GM18517 (cell line): ENCODE measurements around the gene SFXN3.

ENCODE experiments used
- ATAC-seq: cut with Tn5 transposase; IDR thresholded peaks from one replicate; pipeline ENCODE4 v1.9.1; 2021; ENCODE audit warnings: mild to moderate bottlenecking, moderate library complexity; ENCODE audit not compliant: unreplicated experiment

The SFXN3 gene

GRCh38 chr10:101071267-101071884 lies 40.3 kb downstream of the SFXN3 start:
- no peak for ATAC-seq

GRCh38 chr10:101071885-101072433 lies 40.9 kb downstream of the SFXN3 start:
- ATAC-seq = no peak

GRCh38 chr10:101072923-101073322 lies 41.9 kb downstream of the SFXN3 start:
- no peak for ATAC-seq

DNA sequence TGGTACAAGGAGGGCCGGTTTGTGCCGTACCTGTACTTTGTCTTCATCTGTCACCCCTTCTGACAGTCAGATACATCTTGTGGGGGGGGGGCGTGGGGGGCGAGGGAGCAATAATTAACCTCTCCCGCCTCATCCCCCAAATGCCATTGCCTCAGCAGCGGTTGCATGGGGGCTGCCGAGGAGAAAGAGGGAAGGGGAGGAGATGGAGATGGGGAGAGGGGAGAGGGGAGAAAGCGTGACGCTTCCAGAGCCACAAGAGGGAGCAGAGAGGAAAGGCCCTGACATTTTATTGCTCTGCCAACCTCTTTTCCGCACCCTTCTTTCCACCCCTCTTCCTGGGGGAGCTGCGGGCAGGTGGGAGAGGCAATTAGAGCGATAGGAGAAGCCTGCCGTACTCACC lies 42.6 kb downstream of the SFXN3 start:
- ATAC-seq = no peak

DNA sequence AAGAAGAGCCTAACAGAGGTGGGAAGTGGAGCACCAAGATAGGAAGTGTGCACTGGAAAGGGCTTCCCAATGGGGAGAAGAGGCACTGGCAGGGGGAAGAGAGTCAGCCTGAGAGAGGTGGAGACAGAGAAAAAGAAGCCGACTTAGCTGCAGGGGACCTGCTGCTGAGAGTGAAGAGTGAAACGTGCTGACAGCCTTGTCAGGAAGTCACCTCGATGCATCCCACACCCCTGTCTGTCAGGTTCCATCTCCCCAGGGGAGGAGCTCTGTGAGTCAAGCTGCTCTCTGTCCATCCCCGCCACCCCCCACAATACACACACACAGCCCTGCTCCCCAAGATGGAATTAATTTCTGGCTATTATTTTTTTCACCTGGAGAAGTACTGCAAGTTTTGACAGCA lies 44.7 kb downstream of the SFXN3 start:
- no peak for ATAC-seq

- ATAC-seq = no peak
These were observed 45.6 kb downstream of the SFXN3 start for GRCh38 chr10:101076630-101077029.

GRCh38 chr10:101079874-101080273 lies 48.8 kb downstream of the SFXN3 start:
- ATAC-seq = no peak

DNA sequence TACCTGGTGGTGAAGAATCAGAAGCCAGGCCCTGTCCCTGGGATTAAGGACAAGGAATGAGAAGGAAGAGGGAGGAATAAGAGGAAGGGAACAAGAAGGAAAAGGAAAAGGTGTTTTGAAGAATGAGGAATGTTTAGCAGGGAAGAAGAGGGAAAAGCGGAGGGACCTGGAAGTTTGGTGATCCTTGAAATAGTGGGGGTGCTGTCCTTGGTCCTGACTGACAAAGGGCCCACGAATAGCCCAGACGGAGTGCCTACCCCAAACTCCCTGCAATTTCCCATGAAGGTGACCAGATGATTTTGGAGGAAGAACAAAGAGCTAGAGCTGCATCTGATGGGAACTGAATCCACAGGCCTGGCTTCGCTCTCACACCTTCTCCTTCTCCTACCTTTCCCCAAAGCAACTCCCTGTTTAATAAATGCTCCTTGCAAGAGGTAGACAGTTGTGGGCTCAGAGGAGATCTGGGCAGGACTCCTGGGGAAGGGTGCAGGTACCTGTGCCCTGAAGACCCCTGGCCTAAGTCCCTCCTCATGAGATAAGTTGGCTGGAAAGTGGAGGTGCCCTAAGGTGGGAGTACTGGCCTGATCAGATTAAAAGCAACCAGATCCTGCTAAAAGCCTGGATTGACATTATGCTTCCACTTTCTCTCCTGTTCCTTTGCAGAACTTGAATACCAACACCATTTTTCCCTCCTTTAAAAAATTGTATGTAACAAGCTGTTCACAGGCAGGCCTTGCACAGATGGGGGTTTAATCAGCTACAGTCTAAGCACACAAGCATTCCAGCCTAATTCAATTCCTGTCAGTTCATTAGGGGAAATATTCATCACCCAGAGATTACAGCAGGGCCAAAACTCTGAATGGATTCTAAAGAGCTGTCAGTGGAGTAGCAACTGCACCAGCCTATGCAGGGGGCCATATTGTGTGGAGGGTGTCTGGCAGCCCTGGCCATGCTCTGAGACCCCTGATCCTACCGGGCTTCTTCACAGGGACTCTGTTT lies 50.2 kb downstream of the SFXN3 start:
- no peak for ATAC-seq

GRCh38 chr10:101085846-101086245 lies 54.8 kb downstream of the SFXN3 start:
- no peak for ATAC-seq

GRCh38 chr10:101087376-101087775 lies 56.3 kb downstream of the SFXN3 start:
- no peak for ATAC-seq

- ATAC-seq = no peak
These were observed 56.9 kb downstream of the SFXN3 start for GRCh38 chr10:101087965-101088364.

DNA sequence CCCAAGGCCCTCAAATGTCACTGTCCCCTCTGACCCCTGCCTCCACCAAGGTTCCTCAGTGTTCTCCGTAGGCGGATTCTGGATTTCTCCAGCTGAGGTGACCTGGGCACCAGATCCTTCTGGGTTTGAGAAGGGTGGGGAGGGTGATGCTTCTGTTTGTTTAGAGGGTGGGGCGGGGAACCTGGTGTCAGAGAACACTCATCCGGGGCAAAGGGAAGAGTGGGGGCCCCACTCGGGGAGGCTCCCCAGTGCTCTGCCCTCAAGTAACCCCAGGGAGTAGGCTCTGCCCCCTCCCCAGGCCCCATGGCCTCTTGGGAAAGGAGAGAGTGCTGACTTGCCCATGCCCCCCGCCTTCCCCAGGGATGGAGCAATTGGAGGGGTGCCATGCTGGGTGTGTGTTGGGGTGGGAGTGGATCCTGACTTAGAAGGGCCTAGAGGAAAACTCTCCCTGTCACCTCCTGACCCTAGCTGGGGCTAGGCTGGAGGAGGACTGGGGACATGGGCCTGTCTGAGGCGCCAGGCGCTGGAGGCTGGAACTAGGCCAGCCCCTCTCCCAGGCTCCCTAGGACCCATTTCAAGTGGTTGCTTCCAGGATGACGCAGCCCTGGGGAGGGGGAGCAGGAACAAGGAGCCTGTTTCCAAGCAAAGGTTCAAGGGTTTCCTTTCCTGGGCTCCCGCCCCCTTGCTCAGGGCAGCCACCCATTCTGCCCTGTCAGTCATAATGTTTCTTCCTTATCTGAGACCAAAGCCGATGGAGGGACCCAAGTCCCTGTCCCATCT lies 58.7 kb downstream of the SFXN3 start:
- ATAC-seq = no peak

DNA sequence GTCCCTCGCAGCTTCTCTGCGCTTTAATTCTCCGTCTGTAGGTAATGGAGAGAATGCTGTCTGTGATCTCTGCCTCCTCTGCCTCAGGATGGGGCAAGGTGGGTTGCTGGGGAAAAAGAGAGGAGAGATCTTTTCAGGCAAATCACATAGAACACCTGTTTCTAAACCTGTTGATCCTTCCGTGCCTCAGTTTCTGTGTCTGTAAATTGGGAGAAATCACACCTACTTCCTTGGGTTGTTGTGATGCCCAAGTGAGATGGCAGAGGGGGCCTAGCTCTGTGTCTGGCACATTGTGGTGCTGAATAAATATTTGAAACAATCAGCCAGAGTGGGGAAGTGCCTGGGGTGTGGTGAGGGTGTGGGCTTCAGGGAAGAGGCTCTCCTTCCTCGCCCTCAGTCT lies 59.6 kb downstream of the SFXN3 start:
- ATAC-seq = no peak
